Astrocyte (in vitro differentiated cells and primary cell): ENCODE measurements around the gene MAN1A1. TPM values are rescaled to one million over a fixed set of nuclear protein-coding genes. Genes with fewer than 3 reads are reported as not detected.

ENCODE experiments used
- DNase-seq: peaks from one replicate; pipeline ENCODE4 v3.0.0-alpha.2; 2010; ENCODE audit warnings: low read depth
- FAIRE-seq: peaks from 2 replicates; lab custom pipeline; 2011; peaks lifted over from hg19 to GRCh38; lab: Jason Lieb, UNC
- H2AFZ ChIP-seq: 2 replicates; pipeline ENCODE4 v1.6.0; 2012; ENCODE audit warnings: low read depth, low read length, inconsistent platforms
- H3K27ac ChIP-seq: 2 replicates; pipeline ENCODE4 v1.5.1; 2011; ENCODE audit warnings: low read depth, low read length, inconsistent platforms
- H3K27me3 ChIP-seq: 2 replicates; pipeline ENCODE4 v1.6.0; 2011; ENCODE audit warnings: low read length, inconsistent platforms; ENCODE audit not compliant: insufficient read depth
- H3K36me3 ChIP-seq: 2 replicates; pipeline ENCODE4 v1.5.1; 2011; ENCODE audit warnings: low read length, inconsistent platforms; ENCODE audit not compliant: insufficient read depth
- H3K4me1 ChIP-seq: 2 replicates; pipeline ENCODE4 v1.5.1; 2011; ENCODE audit warnings: low read length, inconsistent platforms; ENCODE audit not compliant: insufficient read depth
- H3K4me2 ChIP-seq: 2 replicates; pipeline ENCODE4 v1.6.0; 2012; ENCODE audit warnings: low read length, inconsistent platforms
- H3K4me3 ChIP-seq: 2 replicates; pipeline ENCODE4 v1.5.1; 2011; ENCODE audit warnings: low read depth, mild to moderate bottlenecking, low read length, inconsistent platforms; ENCODE audit not compliant: insufficient read depth
- H3K79me2 ChIP-seq: 2 replicates; pipeline ENCODE4 v1.6.0; 2012; ENCODE audit warnings: mild to moderate bottlenecking, low read length, inconsistent platforms; ENCODE audit not compliant: insufficient read depth
- H3K9ac ChIP-seq: 2 replicates; pipeline ENCODE4 v1.6.0; 2012; ENCODE audit warnings: mild to moderate bottlenecking, low read length, inconsistent platforms
- H3K9me3 ChIP-seq: 2 replicates; pipeline ENCODE4 v1.5.1; 2012; ENCODE audit warnings: low read depth, mild to moderate bottlenecking, low read length, inconsistent platforms; ENCODE audit not compliant: insufficient read depth
- H4K20me1 ChIP-seq: 2 replicates; pipeline ENCODE4 v1.6.0; 2012; ENCODE audit warnings: low read length, inconsistent platforms; ENCODE audit not compliant: insufficient read depth
- H3K27ac Mint-ChIP-seq: one replicate; pipeline ENCODE4 v1.8.0; 2021; ENCODE audit warnings: mild to moderate bottlenecking, mixed read lengths; ENCODE audit not compliant: unreplicated experiment
- H3K27me3 Mint-ChIP-seq: one replicate; pipeline ENCODE4 v1.8.0; 2021; ENCODE audit warnings: low read depth, mixed read lengths; ENCODE audit not compliant: unreplicated experiment
- H3K36me3 Mint-ChIP-seq: one replicate; pipeline ENCODE4 v1.8.0; 2021; ENCODE audit warnings: low read depth, mixed read lengths; ENCODE audit not compliant: unreplicated experiment
- H3K4me1 Mint-ChIP-seq: one replicate; pipeline ENCODE4 v1.8.0; 2021; ENCODE audit warnings: low read depth, mixed read lengths; ENCODE audit not compliant: unreplicated experiment
- H3K4me3 Mint-ChIP-seq: one replicate; pipeline ENCODE4 v1.8.0; 2021; ENCODE audit warnings: mild to moderate bottlenecking, moderate library complexity, mixed read lengths; ENCODE audit not compliant: unreplicated experiment
- H3K9me3 Mint-ChIP-seq: one replicate; pipeline ENCODE4 v1.8.0; 2021; ENCODE audit warnings: mild to moderate bottlenecking, mixed read lengths; ENCODE audit not compliant: unreplicated experiment
- EZH2 ChIP-seq: IDR thresholded peaks from 2 replicates; pipeline ENCODE4 v1.6.1; 2012; ENCODE audit warnings: mild to moderate bottlenecking, low read length, inconsistent platforms; ENCODE audit not compliant: insufficient read depth
- total RNA-seq: library from RNA; stranded (reverse); gene quantifications from 2 replicates; pipeline ENCODE4 v1.2.1, GENCODE V29; 2021
- TF ChIP-seq, protein P1 (sequence below): IDR thresholded peaks from 2 replicates; pipeline ENCODE4 v1.5.1; 2011; ENCODE audit warnings: low read depth, mild to moderate bottlenecking, inconsistent platforms, low read length, moderate library complexity; ENCODE audit not compliant: insufficient read depth

MAN1A1 gene
- total RNA-seq, 1 donor from 2014 or later = 11.7 TPM

DNA sequence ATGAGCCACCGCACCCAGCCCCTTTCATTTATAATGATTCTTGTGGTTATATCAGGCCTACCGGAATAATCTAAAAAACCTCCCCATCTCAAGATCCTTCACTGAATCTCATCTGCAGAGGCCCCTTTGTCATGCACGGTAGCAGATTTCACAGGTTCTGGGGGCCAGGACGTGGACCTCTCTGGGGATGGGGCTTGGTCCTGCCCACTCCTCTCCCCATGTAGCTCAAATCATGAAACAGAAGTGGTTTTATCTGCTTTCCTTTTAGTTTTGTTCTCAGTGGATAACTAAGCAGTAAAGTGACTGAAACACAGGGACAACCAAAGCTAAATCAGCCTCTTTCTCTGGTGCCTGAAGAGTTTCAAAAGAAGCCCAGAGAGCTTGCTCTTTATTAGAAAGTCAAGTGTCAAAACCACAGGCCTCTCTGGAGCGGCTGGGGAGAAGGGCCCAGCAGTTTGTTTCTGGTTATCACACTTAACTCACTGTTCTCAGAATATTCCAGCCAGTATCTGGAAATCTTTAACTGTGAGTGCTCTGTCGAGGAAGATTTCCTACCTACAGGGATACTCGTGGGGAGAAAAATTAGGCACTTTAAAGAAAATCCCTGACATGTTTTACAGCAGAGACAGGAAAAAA is 210.5 kb downstream of the MAN1A1 start:
- DNase-seq = no peak
- H2AFZ ChIP-seq = no peak overlapping the region
- no peak overlapping the region for H3K4me2 ChIP-seq
- H3K9ac ChIP-seq = no peak overlapping the region
- TF ChIP-seq EZH2 = no peak
- TF ChIP-seq, protein P1, sequence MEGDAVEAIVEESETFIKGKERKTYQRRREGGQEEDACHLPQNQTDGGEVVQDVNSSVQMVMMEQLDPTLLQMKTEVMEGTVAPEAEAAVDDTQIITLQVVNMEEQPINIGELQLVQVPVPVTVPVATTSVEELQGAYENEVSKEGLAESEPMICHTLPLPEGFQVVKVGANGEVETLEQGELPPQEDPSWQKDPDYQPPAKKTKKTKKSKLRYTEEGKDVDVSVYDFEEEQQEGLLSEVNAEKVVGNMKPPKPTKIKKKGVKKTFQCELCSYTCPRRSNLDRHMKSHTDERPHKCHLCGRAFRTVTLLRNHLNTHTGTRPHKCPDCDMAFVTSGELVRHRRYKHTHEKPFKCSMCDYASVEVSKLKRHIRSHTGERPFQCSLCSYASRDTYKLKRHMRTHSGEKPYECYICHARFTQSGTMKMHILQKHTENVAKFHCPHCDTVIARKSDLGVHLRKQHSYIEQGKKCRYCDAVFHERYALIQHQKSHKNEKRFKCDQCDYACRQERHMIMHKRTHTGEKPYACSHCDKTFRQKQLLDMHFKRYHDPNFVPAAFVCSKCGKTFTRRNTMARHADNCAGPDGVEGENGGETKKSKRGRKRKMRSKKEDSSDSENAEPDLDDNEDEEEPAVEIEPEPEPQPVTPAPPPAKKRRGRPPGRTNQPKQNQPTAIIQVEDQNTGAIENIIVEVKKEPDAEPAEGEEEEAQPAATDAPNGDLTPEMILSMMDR = no peak
- Mint-ChIP-seq H3K4me3 (no peak overlapping the region), H3K27ac (no peak overlapping the region), H3K27me3 (peaks cover 2% of the 10 kb centered on the region), H3K36me3 (no peaks in the 10 kb centered on the region), H3K4me1 (peaks cover 6% of the 10 kb centered on the region), H3K9me3 (no peaks in the 10 kb centered on the region)
- H4K20me1 ChIP-seq = no peaks in the 10 kb centered on the region
- no peaks in the 10 kb centered on the region for H3K36me3 ChIP-seq
- no peak for FAIRE-seq
- no peaks in the 10 kb centered on the region for H3K27me3 ChIP-seq
- no peak overlapping the region for H3K4me3 ChIP-seq
- H3K4me1 ChIP-seq = no peaks in the 10 kb centered on the region
- no peaks in the 10 kb centered on the region for H3K9me3 ChIP-seq
- H3K79me2 ChIP-seq = no peaks in the 10 kb centered on the region
- no peak overlapping the region for H3K27ac ChIP-seq

DNA sequence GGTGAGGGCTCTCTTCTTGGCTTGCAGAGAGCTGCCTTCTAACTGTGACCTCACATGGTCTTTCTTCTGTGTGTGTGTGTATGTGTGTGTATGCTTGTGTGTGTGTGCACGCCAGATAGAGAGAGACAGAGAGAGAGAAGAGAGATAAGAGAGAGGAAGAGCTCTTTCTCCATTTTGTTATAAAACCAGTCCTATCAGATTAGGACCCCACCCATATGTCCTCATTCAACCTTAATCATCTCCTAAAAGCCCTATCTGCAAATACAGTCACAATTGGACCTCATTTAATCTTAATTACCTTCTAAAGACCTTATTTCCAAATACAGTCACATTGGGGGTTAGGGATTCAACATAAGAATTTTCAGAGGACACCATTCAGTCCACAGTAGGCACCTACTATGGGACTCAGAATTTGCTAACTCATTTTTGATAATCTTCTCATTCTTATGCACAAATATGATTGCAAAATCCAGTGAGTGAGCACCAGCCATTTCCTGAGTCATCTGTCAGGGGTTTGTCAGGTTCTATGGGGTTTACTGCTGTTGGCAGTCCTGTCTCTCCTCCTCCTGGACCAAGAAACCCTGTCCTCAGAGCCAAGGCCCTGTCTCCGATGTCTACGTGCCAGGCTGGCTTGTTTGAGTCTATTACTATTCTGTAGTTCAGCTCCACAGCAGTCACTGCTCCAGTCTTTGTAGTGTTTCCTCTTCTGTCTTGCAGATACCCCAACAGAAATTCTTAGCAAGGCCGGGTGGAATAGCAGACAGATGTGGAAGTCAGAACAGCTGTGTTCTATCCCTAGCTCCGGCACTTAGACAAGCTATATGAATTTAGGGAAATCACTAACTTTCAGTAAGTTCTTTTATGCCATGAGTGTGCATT is 212.1 kb downstream of the MAN1A1 start:
- FAIRE-seq (no peak), DNase-seq (no peak)
- no peak overlapping the region for H3K4me3 Mint-ChIP-seq
- H3K79me2 ChIP-seq = no peaks in the 10 kb centered on the region
- H3K4me1 ChIP-seq = no peaks in the 10 kb centered on the region
- H3K27me3 Mint-ChIP-seq = no peaks in the 10 kb centered on the region
- H3K4me1 Mint-ChIP-seq = peaks cover 6% of the 10 kb centered on the region
- no peak overlapping the region for H3K27ac ChIP-seq
- no peak overlapping the region for H3K4me3 ChIP-seq
- no peak overlapping the region for H3K27ac Mint-ChIP-seq
- H4K20me1 ChIP-seq = no peaks in the 10 kb centered on the region
- H3K4me2 ChIP-seq = no peak overlapping the region
- H3K27me3 ChIP-seq = no peaks in the 10 kb centered on the region
- H3K9me3 ChIP-seq = no peaks in the 10 kb centered on the region
- H3K36me3 Mint-ChIP-seq = no peaks in the 10 kb centered on the region
- H3K36me3 ChIP-seq = no peaks in the 10 kb centered on the region
- no peak overlapping the region for H3K9ac ChIP-seq
- peaks cover 1% of the 10 kb centered on the region for H3K9me3 Mint-ChIP-seq
- H2AFZ ChIP-seq = no peak overlapping the region
- TF ChIP-seq EZH2 = no peak
- TF ChIP-seq, protein P1 = no peak
